ENCODE data around the gene ANGPTL4. TPM values are rescaled to one million over a fixed set of nuclear protein-coding genes. Genes with fewer than 3 reads are reported as not detected.

Gene ANGPTL4
- total and polyA plus RNA-seq, 2 of the 13 experiments (the other 11 are each of a cell fraction or from before 2014, with no cell fraction given) = 0.80 to 21.7 TPM

DNA sequence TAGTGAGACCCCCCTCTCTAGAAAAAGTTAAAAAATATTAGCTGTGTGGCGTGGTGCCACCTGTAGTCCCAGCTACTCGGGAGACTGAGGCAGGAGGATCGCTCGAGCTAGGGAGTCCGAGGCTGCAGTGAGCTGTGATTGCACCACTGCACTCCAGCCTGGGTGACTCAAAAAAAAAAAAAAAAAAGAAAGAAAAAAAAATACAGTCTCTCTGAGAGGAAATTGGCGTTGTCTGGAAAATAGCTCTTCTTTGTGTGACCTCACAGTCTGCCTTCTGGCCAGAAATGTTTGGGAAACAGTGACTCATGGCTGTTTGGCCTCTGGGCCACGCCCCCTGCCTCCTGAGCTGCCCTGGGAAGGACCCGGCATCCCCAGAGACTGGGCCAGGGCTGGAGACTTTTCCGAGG is 59.9 kb downstream of the ANGPTL4 start (continued):
- TF ChIP-seq, protein P1, sequence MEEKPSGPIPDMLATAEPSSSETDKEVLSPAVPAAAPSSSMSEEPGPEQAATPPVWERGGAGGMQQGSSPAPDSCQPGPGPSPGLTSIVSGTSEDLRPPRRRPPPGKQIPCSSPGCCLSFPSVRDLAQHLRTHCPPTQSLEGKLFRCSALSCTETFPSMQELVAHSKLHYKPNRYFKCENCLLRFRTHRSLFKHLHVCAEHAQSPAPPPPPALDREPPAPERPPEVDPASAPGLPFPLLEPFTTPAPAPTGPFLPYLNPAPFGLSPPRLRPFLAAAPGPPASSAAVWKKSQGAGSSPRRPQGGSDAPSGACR (CRISPR knock-in tag; IDR thresholded peaks at IDR 0.05) = no peak
- no peak for TF ChIP-seq ZNF136 (CRISPR knock-in tag; IDR thresholded peaks at IDR 0.05; ENCODE audit: low read depth)
- no peak for TF ChIP-seq RAD51 (IDR thresholded peaks at IDR 0.05; ENCODE audit: borderline replicate concordance)
- TF ChIP-seq ISX (CRISPR knock-in tag; conservative IDR thresholded peaks at IDR 0.05) = no peak
- peak; percentile 74 for TF ChIP-seq RARA (CRISPR knock-in tag; IDR thresholded peaks at IDR 0.05)
- TF ChIP-seq, protein P2, sequence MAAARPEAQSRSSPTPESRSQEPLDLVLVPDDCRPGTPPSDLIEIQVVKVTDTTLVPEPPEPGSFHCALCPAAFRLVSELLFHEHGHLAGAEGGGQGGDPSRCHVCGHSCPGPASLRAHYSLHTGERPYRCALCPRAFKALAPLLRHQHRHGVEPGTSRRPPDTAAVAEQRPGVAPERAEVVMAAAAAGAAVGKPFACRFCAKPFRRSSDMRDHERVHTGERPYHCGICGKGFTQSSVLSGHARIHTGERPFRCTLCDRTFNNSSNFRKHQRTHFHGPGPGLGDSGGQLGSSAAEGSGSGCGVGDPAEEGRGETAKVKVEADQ (CRISPR knock-in tag; IDR thresholded peaks at IDR 0.05; ENCODE audit: borderline replicate concordance) = 0 out of 2 replicates have a peak, but pooled peaks have one; percentile 39
- no peak for TF ChIP-seq KDM4B (CRISPR knock-in tag; IDR thresholded peaks at IDR 0.05)
- no peak for TF ChIP-seq ZNF589 (CRISPR knock-in tag; conservative IDR thresholded peaks at IDR 0.05)
- TF ChIP-seq GATAD1 (CRISPR knock-in tag; IDR thresholded peaks at IDR 0.05) = no peak
- no peak for TF ChIP-seq POGZ (CRISPR knock-in tag; IDR thresholded peaks at IDR 0.05)
- TF ChIP-seq, protein P3, sequence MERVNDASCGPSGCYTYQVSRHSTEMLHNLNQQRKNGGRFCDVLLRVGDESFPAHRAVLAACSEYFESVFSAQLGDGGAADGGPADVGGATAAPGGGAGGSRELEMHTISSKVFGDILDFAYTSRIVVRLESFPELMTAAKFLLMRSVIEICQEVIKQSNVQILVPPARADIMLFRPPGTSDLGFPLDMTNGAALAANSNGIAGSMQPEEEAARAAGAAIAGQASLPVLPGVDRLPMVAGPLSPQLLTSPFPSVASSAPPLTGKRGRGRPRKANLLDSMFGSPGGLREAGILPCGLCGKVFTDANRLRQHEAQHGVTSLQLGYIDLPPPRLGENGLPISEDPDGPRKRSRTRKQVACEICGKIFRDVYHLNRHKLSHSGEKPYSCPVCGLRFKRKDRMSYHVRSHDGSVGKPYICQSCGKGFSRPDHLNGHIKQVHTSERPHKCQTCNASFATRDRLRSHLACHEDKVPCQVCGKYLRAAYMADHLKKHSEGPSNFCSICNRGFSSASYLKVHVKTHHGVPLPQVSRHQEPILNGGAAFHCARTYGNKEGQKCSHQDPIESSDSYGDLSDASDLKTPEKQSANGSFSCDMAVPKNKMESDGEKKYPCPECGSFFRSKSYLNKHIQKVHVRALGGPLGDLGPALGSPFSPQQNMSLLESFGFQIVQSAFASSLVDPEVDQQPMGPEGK (CRISPR knock-in tag; IDR thresholded peaks at IDR 0.05) = no peak
- peak; percentile 88 for TF ChIP-seq HOXA3 (CRISPR knock-in tag; IDR thresholded peaks at IDR 0.05)
- TF ChIP-seq ZNF878 (CRISPR knock-in tag; IDR thresholded peaks at IDR 0.05) = no peak
- no peak for TF ChIP-seq ZNF672 (CRISPR knock-in tag; IDR thresholded peaks at IDR 0.05)
- TF ChIP-seq HDAC1 (CRISPR knock-in tag; IDR thresholded peaks at IDR 0.05) = 0 out of 2 replicates have a peak, but pooled peaks have one; percentile 17
- TF ChIP-seq, protein P4, sequence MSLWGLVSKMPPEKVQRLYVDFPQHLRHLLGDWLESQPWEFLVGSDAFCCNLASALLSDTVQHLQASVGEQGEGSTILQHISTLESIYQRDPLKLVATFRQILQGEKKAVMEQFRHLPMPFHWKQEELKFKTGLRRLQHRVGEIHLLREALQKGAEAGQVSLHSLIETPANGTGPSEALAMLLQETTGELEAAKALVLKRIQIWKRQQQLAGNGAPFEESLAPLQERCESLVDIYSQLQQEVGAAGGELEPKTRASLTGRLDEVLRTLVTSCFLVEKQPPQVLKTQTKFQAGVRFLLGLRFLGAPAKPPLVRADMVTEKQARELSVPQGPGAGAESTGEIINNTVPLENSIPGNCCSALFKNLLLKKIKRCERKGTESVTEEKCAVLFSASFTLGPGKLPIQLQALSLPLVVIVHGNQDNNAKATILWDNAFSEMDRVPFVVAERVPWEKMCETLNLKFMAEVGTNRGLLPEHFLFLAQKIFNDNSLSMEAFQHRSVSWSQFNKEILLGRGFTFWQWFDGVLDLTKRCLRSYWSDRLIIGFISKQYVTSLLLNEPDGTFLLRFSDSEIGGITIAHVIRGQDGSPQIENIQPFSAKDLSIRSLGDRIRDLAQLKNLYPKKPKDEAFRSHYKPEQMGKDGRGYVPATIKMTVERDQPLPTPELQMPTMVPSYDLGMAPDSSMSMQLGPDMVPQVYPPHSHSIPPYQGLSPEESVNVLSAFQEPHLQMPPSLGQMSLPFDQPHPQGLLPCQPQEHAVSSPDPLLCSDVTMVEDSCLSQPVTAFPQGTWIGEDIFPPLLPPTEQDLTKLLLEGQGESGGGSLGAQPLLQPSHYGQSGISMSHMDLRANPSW (CRISPR knock-in tag; IDR thresholded peaks at IDR 0.05; ENCODE audit: borderline replicate concordance) = no peak
- TF ChIP-seq THYN1 (CRISPR knock-in tag; IDR thresholded peaks at IDR 0.05; ENCODE audit: borderline replicate concordance, low read depth) = no peak
- no peak for TF ChIP-seq ZBTB38 (CRISPR knock-in tag; IDR thresholded peaks at IDR 0.05)
- TF ChIP-seq JDP2 (CRISPR knock-in tag; IDR thresholded peaks at IDR 0.05; ENCODE audit: borderline replicate concordance) = no peak
- TF ChIP-seq, protein P5, sequence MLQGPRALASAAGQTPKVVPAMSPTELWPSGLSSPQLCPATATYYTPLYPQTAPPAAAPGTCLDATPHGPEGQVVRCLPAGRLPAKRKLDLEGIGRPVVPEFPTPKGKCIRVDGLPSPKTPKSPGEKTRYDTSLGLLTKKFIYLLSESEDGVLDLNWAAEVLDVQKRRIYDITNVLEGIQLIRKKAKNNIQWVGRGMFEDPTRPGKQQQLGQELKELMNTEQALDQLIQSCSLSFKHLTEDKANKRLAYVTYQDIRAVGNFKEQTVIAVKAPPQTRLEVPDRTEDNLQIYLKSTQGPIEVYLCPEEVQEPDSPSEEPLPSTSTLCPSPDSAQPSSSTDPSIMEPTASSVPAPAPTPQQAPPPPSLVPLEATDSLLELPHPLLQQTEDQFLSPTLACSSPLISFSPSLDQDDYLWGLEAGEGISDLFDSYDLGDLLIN (CRISPR knock-in tag; IDR thresholded peaks at IDR 0.05; ENCODE audit: borderline replicate concordance) = no peak
- TF ChIP-seq ZNF3 (CRISPR knock-in tag; IDR thresholded peaks at IDR 0.05) = peak; percentile 63; the same call in 1 of the 2 replicates
- 0 out of 2 replicates have a peak, but pooled peaks have one; percentile 7 for TF ChIP-seq THAP11 (CRISPR knock-in tag; IDR thresholded peaks at IDR 0.05)
- no peak for TF ChIP-seq NFYC (CRISPR knock-in tag; IDR thresholded peaks at IDR 0.05)
- TF ChIP-seq SOX5 (CRISPR knock-in tag; IDR thresholded peaks at IDR 0.05; ENCODE audit: borderline replicate concordance) = no peak
- TF ChIP-seq ZBTB42 (CRISPR knock-in tag; IDR thresholded peaks at IDR 0.05) = no peak
- TF ChIP-seq RFX1 (IDR thresholded peaks at IDR 0.05) = no peak
- peak; percentile 44; the same call in 1 of the 2 replicates for TF ChIP-seq ELF3 (CRISPR knock-in tag; IDR thresholded peaks at IDR 0.05)
